SK-N-SH (cell line): ENCODE measurements around the gene LARGE1. TPM values are rescaled to one million over a fixed set of nuclear protein-coding genes. Genes with fewer than 3 reads are reported as not detected.

Experiments used
- CTCF ChIA-PET: fragments of 300-600, 350-600 bp; formaldehyde crosslinking; extraction: SDS; loops from one replicate; lab custom pipeline; 2021; lab: Yijun Ruan, JAX
- POLR2A ChIA-PET: fragments of 350-600 bp; sonication (Branson Sonifier 250); formaldehyde crosslinking; extraction: SDS; loops from one replicate; lab custom pipeline; 2020; ENCODE audit warnings: antibody characterized with exemption, inconsistent platforms; lab: Yijun Ruan, JAX
- DNase-seq: peaks from one replicate; pipeline ENCODE4 v3.0.0; 2012
- H2AFZ ChIP-seq: fragments of 200-600 bp; sonication (generic); 2 replicates; pipeline ENCODE4 v1.8.1; 2016; ENCODE audit warnings: antibody characterized with exemption, mild to moderate bottlenecking, low read depth
- H3F3A ChIP-seq: fragments of 200-600 bp; sonication (generic); replicated peaks from 2 replicates; pipeline ENCODE3; 2016; ENCODE audit warnings: antibody characterized with exemption, mild to moderate bottlenecking; ENCODE audit not compliant: insufficient read depth
- H3K27ac ChIP-seq, 2 experiments: fragments of 200-500 bp in 1 of 2; fragments of 200-600 bp in 1 of 2; sonication (Bioruptor generic) in 1 of 2; sonication (generic), shearing (Covaris generic) in 1 of 2; 2 replicates each; pipeline versions ENCODE4 v1.5.1 to v1.6.1; 2014 to 2016; ENCODE audit warnings: low read depth in 2 of 2, inconsistent platforms in 1 of 2, low read length in 1 of 2, mild to moderate bottlenecking in 1 of 2, mixed read lengths in 1 of 2
- H3K27me3 ChIP-seq: fragments of 200-600 bp; sonication (generic), shearing (Covaris generic); 2 replicates; pipeline ENCODE4 v1.6.1; 2016; ENCODE audit warnings: mixed run types; ENCODE audit not compliant: insufficient read depth
- H3K36me3 ChIP-seq, 2 experiments: fragments of 200-500 bp in 1 of 2; fragments of 200-600 bp in 1 of 2; sonication (Bioruptor generic) in 1 of 2; sonication (generic) in 1 of 2; replicated peaks in 1 of 2; 2 replicates each; pipeline versions ENCODE3 to v1.5.1; 2014 to 2016; ENCODE audit warnings: low read length in 1 of 2, mild to moderate bottlenecking in 1 of 2; ENCODE audit not compliant: insufficient read depth in 2 of 2, control insufficient read depth in 1 of 2
- H3K4me1 ChIP-seq, 2 experiments: fragments of 200-500 bp in 1 of 2; fragments of 200-600 bp in 1 of 2; sonication (Bioruptor generic) in 1 of 2; sonication (generic), shearing (Covaris generic) in 1 of 2; 2 replicates each; pipeline versions ENCODE4 v1.5.1 to v1.6.1; 2014 to 2016; ENCODE audit warnings: low read depth in 1 of 2, low read length in 1 of 2, mixed run types in 1 of 2; ENCODE audit not compliant: insufficient read depth in 2 of 2, control insufficient read depth in 1 of 2
- H3K4me2 ChIP-seq: fragments of 200-600 bp; sonication (generic), shearing (Covaris generic); 2 replicates; pipeline ENCODE4 v1.6.1; 2017; ENCODE audit warnings: mixed run types
- H3K4me3 ChIP-seq, 2 experiments: fragments of 200-500 bp in 1 of 2; fragments of 200-600 bp in 1 of 2; sonication (Bioruptor generic) in 1 of 2; sonication (generic), shearing (Covaris generic) in 1 of 2; 2 replicates each; pipeline versions ENCODE4 v1.5.1 to v1.8.1; 2014 to 2016; ENCODE audit warnings: low read depth in 2 of 2, inconsistent platforms in 1 of 2, low read length in 1 of 2, mild to moderate bottlenecking in 1 of 2, mixed read lengths in 1 of 2, moderate library complexity in 1 of 2
- H3K79me2 ChIP-seq: fragments of 200-600 bp; sonication (generic); 2 replicates; pipeline ENCODE4 v1.8.1; 2017; ENCODE audit warnings: mild to moderate bottlenecking; ENCODE audit not compliant: insufficient read depth
- H3K9ac ChIP-seq: fragments of 200-600 bp; sonication (generic); 2 replicates; pipeline ENCODE4 v1.6.1; 2017; ENCODE audit warnings: mixed run types
- H3K9me2 ChIP-seq: fragments of 200-600 bp; sonication (generic); 2 replicates; pipeline ENCODE4 v1.6.1; 2017; ENCODE audit warnings: mixed run types
- H3K9me3 ChIP-seq: fragments of 200-600 bp; sonication (generic); 2 replicates; pipeline ENCODE4 v1.6.1; 2017; ENCODE audit warnings: mixed run types, mild to moderate bottlenecking, moderate library complexity
- H4K20me1 ChIP-seq: fragments of 200-600 bp; sonication (generic); 2 replicates; pipeline ENCODE4 v1.6.1; 2017; ENCODE audit warnings: mild to moderate bottlenecking, mixed run types; ENCODE audit not compliant: insufficient read depth
- ELF1 ChIP-seq: IDR thresholded peaks from 2 replicates; pipeline ENCODE4 v1.4.0; 2012
- FOSL2 ChIP-seq: IDR thresholded peaks from 2 replicates; pipeline ENCODE4 v1.4.0; 2012; ENCODE audit warnings: low read depth, mild to moderate bottlenecking, moderate library complexity, borderline replicate concordance
- FOXM1 ChIP-seq: IDR thresholded peaks from 2 replicates; pipeline ENCODE4 v1.4.0; 2012; ENCODE audit warnings: low read depth, mild to moderate bottlenecking
- NFIC ChIP-seq: IDR thresholded peaks from 2 replicates; pipeline ENCODE4 v1.4.0; 2012; ENCODE audit warnings: borderline replicate concordance
- REST ChIP-seq: IDR thresholded peaks from 2 replicates; pipeline ENCODE4 v1.6.1; 2012; ENCODE audit warnings: mild to moderate bottlenecking, low read depth, low read length, moderate library complexity
- RXRA ChIP-seq: IDR thresholded peaks from 2 replicates; pipeline ENCODE4 v1.4.0; 2012; ENCODE audit warnings: low read depth, mild to moderate bottlenecking, borderline replicate concordance
- SIN3A ChIP-seq: IDR thresholded peaks from 2 replicates; pipeline ENCODE4 v1.6.1; 2012; ENCODE audit warnings: low read depth, mild to moderate bottlenecking, low read length, moderate library complexity, borderline replicate concordance
- ZBTB33 ChIP-seq: IDR thresholded peaks from 2 replicates; pipeline ENCODE4 v1.4.0; 2012; ENCODE audit warnings: low read depth, borderline replicate concordance
- WGBS: methylation state at CpG from one replicate; pipeline ENCODE4 v1.1.6; 2017; ENCODE audit warnings: low lambda C conversion rate; 5-methylcytosine and 5-hydroxymethylcytosine counted together
- polyA plus RNA-seq, 3 experiments: library from polyadenylated mRNA; depleted of rRNA; stranded (reverse); fragments of >200 nt; gene quantifications; 2 replicates each; pipeline ENCODE4 v1.2.3, GENCODE V29; 2012

Gene LARGE1
- polyA plus RNA-seq, 1 of the 3 experiments (the other 2 are of a cell fraction), result 1.1 TPM

GRCh38 chr22:33832558-33833151 is 87.6 kb downstream of the LARGE1 start:
- ChIA-PET CTCF (interaction anchor here (1.2 kb wide), 1 partner anchor 10 kb away, joined by 4 read pairs; no protein-coding TSS in a partner anchor), POLR2A (no interaction called here)
- DNase-seq, result no peak
- no peaks in the 10 kb centered on the region for H4K20me1 ChIP-seq
- H3F3A ChIP-seq, result no peaks in the 10 kb centered on the region
- H3K9ac ChIP-seq, result no peak overlapping the region
- H3K9me3 ChIP-seq, result no peaks in the 10 kb centered on the region
- no peaks in the 10 kb centered on the region for H3K9me2 ChIP-seq
- H3K4me2 ChIP-seq, result no peak overlapping the region
- H3K27me3 ChIP-seq, result no peaks in the 10 kb centered on the region
- H3K79me2 ChIP-seq, result no peaks in the 10 kb centered on the region
- H3K4me3 ChIP-seq, result no peak overlapping the region
- peaks cover 0 to 21% of the 10 kb centered on the region in 2 experiments; a peak in 2 of 4 replicates for H3K4me1 ChIP-seq
- no peaks in the 10 kb centered on the region for H3K36me3 ChIP-seq
- TF ChIP-seq SIN3A, result no peak
- TF ChIP-seq RXRA, result no peak
- no peak for TF ChIP-seq FOSL2
- no peak overlapping the region for H3K27ac ChIP-seq
- no peak overlapping the region for H2AFZ ChIP-seq
- 46% methylated on average over 7 of the region's 7 CpGs for WGBS

- no peaks in the 10 kb centered on the region for H3F3A ChIP-seq
- POLR2A ChIA-PET, result no interaction called here
- no peak for DNase-seq
- no peaks in the 10 kb centered on the region for H4K20me1 ChIP-seq
- no peak overlapping the region for H2AFZ ChIP-seq
- H3K36me3 ChIP-seq, result no peaks in the 10 kb centered on the region
- no peaks in the 10 kb centered on the region for H3K27me3 ChIP-seq
- H3K79me2 ChIP-seq, result no peaks in the 10 kb centered on the region
- no peaks in the 10 kb centered on the region for H3K9me3 ChIP-seq
- H3K9me2 ChIP-seq, result no peaks in the 10 kb centered on the region
- no peak overlapping the region for H3K27ac ChIP-seq
- no peak overlapping the region for H3K4me2 ChIP-seq
- no peak for TF ChIP-seq SIN3A
- no peak for TF ChIP-seq NFIC
- TF ChIP-seq, all 33 proteins: peak for 0
- H3K9ac ChIP-seq, result no peak overlapping the region
- no peak overlapping the region for H3K4me3 ChIP-seq
- WGBS, result 57% methylated on average over 2 of the region's 5 CpGs
- peaks cover 0 to 17% of the 10 kb centered on the region in 2 experiments; a peak in 1 of 4 replicates for H3K4me1 ChIP-seq
- CTCF ChIA-PET, result interaction anchor here (1.2 kb wide), 1 partner anchor 9 kb away, joined by 4 read pairs; no protein-coding TSS in a partner anchor
These were observed 88.6 kb downstream of the LARGE1 start for GRCh38 chr22:33831651-33832050.

GRCh38 chr22:33831207-33831606 is 89.1 kb downstream of the LARGE1 start:
- Histone ChIP-seq H2AFZ (no peak overlapping the region), H3K9me3 (no peaks in the 10 kb centered on the region), H3K4me3 (no peak overlapping the region), H3K9ac (no peak overlapping the region), H3K79me2 (no peaks in the 10 kb centered on the region), H4K20me1 (no peaks in the 10 kb centered on the region), H3K9me2 (no peaks in the 10 kb centered on the region), H3K27me3 (no peaks in the 10 kb centered on the region), H3K27ac (no peak overlapping the region), H3F3A (no peaks in the 10 kb centered on the region), H3K4me2 (no peak overlapping the region), H3K4me1 (peaks cover 0 to 17% of the 10 kb centered on the region in 2 experiments; a peak in 1 of 4 replicates), H3K36me3 (no peaks in the 10 kb centered on the region)
- DNase-seq, result no peak
- CTCF ChIA-PET, result no interaction called here
- 73% methylated on average over 11 of the region's 11 CpGs for WGBS
- POLR2A ChIA-PET, result no interaction called here
- no peak for TF ChIP-seq REST
- no peak for TF ChIP-seq ELF1
- no peak for TF ChIP-seq FOXM1
- no peak for TF ChIP-seq ZBTB33
